Right lung (tissue), 5 donors: Measurements from ENCODE around the gene ZNHIT6. TPM values are rescaled to one million over a fixed set of nuclear protein-coding genes. Genes with fewer than 3 reads are reported as not detected.

Experiments
- DNase-seq, 2 donors: peaks; one replicate each; pipeline ENCODE4 v3.0.0-alpha.2; 2013
- polyA plus RNA-seq, 5 donors: library from polyadenylated mRNA; unstranded; fragments of 120-200 nt; gene quantifications; one replicate each; pipeline versions ENCODE4 v1.2.1 to v1.2.3, GENCODE V29; 2013; ENCODE audit warnings: inconsistent platforms in 1 of 5, low replicate concordance in 1 of 5; ENCODE audit not compliant: insufficient read length in 5 of 5, insufficient read depth in 1 of 5

The ZNHIT6 gene
- polyA plus RNA-seq, 5 donors = 24.4 to 33.1 (median 30.2) TPM

DNA sequence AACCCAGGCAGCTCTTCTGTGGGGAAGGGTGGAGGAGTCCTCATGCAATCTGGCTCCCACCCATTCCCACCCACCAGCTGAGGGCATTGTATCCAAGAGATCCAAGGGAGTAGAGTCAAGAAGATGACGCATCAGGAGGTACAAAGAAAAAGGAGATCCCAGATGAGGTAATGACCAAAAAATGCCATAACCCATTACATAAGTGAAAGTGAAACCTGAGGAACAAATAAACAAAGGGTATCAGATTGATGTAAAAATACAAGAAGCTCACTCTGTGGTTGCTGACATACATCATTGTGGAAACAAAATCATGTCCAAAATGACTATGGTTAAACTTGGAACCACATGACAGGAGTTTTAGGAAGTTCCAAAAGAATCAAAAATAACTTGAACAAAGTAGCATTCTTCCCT lies 85.2 kb downstream of the ZNHIT6 start:
- no peak for DNase-seq

DNA sequence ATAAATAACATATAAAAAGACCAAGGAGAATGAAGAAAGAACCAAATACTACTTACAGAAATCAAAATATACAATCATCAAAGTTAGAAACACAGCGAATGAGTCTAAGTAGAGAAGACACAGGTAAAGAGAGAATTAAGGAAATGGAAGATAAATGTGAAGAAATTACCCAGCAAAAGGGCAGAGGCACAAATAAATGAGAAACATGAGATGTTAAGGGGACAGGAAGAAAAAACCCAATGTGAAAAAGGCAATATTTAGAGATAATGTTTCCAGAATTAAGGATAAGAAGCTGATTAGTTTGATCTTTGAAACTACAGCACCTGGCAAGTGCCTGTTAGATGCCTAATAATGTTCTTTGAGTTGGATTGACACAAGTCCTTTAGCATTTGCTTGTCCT lies 86.8 kb downstream of the ZNHIT6 start:
- DNase-seq = no peak

DNA sequence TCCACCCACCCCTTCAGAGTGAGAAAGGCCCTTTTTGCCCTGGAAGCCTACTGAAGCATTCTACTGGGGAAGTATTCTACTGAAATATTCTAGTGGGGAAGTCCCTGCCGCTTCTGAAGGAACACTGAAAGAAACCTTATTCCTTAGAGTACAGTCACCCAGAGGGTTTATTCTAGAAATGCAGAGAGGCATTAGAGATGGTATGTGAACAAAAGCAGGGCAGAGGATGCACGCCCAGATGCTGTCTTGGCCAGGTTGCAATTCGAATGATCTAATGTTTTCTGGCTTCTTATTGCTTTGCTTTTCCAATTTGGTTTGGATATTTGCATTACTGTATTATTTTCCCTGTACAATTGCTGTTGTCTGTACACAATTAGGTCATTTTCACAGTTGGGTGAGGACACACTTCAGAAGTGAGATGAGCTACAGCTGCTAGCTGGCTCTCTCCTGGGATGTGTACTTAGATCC lies 90.6 kb downstream of the ZNHIT6 start:
- DNase-seq = no peak

GRCh38 chr1:85616736-85617135 lies 91.5 kb downstream of the ZNHIT6 start:
- no peak for DNase-seq

DNA sequence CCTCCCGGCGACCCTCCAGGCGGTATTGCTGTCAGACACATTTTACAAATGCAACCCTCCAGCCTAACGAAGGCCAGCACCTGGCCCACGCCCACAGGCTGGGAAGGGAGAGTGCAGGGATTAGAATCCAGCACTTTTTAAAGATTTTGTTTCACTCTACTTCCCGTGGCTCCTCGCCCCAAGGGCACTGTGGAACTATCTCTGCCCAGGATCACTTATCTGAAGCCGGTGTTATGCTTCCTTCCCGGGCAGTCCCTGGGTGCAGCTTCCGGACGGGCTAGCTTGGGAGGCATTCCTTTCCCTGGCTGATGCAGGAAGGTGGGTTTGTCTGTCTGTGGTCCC lies 91.9 kb downstream of the ZNHIT6 start:
- no peak for DNase-seq

DNA sequence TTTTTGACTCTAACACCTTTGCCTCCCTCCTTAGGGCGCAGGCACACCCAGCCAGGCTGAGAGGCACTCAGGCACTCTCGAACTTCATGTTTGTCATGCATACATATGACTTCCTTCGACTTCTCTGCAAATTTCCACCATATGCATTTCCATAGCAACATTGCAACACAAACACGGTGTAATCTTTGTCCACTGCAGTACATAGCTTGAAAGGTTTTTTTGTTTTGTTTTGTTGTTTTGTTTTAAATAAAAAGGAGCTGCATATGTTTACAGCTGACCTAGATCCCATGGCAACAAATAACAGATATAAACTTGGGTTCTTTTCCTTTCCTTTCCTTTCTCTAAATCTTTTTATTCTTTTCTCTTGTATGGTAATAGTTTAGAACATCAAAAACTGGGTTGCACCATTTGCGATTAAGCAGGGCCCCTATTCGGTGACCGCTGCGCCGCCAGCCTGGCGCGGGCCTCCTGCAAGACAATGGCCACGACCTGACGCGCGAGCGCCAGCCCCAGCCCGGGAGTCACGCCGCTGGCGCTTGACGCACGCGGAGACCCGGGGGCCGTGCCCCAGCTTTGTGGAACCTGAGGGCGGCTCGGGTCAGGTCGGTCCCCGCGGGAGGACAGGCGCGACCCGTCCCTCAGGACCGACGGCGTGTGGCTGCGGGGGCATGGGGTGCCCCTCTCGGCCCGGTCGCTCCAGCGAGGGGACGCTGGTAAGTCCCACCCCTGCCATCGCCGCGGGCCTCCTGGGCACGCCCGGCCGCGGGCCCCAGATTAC lies 92.5 kb downstream of the ZNHIT6 start:
- peak in 1 of 2 donors; percentile 26 for DNase-seq

DNA sequence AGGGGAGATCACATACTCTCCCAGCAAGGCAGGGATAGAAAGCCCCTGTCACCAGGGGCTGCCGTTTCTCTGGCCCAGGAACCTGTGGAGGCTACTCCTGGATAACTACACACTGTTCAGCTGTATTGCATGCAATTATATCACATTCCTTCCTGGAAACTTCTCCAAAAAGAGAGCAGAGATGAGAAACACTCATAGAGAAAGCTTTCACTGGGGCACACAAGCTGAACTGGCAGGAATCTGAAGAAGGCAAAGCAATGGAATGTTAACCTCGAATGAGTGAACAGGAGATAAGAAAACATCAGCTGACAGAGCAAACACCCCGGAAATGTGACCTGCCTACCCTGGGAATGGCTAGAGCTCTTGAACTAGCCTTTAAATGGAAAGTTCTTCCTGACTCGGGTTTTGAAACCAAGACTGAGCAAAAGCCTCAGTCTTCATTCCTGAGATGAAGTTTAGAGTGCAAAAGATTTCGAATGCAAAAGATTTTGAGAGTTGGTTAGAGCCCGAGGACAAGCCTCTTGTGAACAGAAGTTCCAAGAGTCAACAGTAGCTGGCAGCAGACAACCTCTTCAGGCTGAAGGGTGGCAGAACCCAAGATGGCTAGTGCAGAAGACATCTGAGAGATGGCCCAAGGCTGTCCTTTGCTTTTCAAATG lies 95.4 kb downstream of the ZNHIT6 start:
- DNase-seq = peak in 1 of 2 donors; percentile 23

- peak; percentile 77 to 80 for DNase-seq
Observed at GRCh38 chr1:85611856-85612255, 96.4 kb downstream of the ZNHIT6 start.

DNA sequence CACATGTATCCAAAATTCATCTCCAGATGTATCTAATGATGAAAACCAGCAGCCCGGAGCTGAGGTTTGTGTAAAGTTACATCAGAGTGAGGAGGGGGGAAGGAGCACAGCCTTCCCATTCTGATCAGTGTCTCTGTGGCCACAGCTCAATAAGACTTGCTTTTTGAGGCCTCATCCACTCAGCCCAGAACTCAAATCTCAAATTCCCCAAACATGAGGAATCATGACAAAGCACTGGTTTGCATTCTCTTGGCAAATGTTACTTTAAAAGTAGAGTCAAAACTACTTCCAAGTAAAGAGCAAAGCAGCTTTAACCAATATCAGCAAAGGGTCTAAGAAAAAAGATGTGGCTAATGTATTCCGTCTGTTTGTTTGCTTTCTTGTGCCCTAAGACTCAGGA lies 96.8 kb downstream of the ZNHIT6 start:
- no peak for DNase-seq

GRCh38 chr1:85609976-85610375 lies 98.3 kb downstream of the ZNHIT6 start:
- DNase-seq = no peak

DNA sequence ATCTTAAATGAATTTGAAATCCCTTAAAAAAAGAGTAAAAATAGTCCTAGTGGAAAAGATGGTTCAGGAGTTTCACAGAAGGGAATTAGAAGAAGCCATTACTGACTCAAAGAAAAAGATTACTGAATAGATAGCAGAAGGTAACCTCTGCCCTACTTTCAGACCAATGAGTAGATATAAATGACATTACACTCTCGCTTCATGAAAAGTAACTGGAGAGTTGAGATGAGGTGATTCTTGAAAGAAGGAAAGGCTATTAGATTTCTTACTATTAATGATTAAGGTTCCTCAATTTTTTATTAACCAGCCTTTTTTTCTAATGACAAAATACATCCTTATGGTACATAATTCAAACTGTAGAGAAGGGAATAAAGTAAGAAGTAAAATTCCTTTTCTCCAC lies 99.4 kb downstream of the ZNHIT6 start:
- no peak for DNase-seq

- DNase-seq = no peak
Observed at GRCh38 chr1:85607921-85608265, 100.3 kb downstream of the ZNHIT6 start.

DNA sequence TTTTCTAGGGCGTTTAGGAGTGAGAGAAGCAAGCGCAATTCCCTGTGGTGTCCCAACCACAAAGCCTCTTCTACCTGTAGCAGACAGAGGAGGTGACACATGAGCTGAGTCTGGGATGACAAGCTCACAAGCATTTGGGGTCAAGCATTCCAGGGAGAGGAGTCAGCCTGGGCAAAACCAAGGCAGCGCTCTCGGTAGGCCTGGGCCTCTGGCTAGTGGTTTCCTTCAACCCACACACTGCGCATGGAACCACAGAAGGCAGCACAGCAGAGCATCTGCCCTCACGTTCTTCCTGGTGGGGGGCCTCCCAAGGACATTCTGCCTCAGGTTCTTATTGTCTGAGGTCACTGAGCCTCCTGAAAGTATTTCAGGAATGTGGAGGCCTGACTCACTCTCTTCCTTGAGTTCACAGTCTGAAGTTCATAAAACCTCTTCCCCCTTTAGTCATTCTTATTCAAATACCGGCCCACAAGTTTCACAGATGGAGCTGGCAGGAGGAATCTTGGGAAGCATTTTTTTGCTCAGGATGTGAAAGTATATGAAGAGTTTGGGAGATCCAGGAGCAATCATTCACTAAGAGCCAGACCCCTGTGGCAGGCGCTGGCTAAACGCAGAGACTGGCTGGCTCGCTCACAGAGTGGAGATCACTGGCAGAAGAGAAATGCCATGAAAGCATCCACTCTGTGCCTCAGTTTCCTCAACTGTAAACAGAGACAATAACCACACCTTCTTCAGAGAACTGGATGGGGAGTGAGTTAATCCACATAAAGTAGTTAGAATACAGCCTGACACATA lies 100.9 kb downstream of the ZNHIT6 start:
- no peak for DNase-seq

DNA sequence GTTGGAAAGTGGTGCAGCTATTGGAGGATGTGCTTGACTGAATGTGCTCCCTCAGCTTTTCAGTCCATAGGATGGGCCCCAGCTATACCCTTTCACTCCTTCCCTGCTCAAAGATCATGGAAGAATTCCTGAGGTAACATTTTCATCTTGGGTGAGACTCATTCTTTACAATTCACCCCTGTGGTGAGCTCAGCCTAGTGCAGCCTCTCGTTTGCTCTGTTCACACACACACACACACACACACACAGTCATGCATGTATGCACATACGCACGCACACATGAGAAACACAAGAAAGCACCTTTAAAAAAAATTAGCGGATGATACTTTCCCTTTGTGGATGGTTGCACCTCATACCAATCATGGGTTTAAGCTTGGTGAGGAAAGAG lies 101.8 kb downstream of the ZNHIT6 start:
- no peak for DNase-seq

- DNase-seq = no peak
Observed at GRCh38 chr1:85605484-85606413, 102.5 kb downstream of the ZNHIT6 start.

GRCh38 chr1:85604298-85604997 lies 103.8 kb downstream of the ZNHIT6 start:
- DNase-seq = no peak

DNA sequence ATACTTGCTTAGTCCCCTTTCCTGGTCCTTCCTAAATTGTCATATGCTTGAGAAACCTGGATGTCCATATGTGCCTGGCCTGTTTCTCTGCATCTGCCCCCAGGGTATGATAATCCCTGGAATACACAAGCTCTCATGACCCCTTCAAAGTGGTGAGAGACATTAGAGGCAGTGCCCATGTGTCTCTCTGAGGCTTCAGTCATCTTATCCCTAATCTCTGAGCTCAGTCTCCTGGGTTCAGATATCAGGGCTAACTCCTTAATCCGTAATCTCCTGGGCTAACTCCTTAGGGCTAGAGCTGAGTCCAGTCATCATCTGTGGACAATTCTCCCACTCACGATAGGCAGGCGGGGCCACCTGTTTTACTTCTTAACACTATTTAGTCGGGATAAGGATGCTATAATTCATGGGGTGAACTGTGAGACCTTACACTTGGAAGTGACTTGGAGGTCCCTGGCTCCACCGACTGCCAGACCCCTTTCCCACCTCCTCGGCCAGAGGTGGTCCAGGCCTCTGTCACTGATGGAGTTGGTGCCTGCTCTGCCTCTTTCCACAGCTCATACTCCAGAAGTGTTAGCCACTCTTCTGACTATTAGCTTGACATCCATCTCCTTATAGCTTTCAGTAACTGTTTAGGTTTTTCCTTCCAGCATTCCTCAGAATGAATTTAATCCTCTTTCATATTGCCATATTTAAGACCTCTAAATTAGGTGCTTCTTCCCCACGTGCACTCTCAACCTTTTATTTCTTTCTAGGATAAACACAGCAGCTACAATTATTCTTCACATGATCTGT lies 105.0 kb downstream of the ZNHIT6 start:
- DNase-seq = no peak

DNA sequence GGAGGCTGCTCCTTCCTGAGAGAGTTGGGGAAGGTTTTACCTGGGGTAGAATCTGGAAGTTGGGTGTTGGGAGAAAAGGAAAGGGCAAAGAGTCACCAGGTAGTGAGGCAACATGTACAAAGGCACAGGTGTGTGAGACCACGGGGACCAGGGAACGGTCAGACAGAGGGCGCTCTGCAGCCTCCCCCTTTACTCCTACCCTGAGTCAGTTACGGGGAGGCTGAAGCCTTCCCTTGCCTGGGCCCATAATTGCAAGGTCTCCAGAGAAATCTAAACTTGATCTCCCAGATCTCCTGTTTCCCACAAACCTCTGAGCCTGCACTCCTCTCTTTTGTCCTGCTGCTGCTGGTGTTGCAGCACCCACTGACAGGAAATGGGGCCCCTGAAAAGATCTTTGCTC lies 105.7 kb downstream of the ZNHIT6 start:
- no peak for DNase-seq

DNA sequence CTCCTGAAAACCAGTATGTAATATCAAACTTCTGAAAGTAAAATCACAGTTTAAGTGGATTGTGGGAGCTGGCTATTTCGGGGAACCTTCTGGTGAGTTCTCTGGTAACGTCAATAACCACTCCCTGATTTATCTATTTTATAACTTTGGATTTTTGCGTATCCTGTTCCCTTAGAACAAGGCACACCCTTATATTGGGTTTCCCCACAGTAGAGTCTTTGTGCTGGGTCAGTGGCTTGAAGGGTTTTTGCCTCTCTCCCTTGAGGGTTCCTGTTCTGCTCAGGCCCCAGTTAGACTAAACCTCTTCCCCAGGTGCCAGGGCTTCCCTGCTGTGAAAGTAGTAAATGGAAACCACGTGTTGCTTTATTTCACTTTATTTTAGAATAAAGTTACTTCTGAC lies 106.3 kb downstream of the ZNHIT6 start:
- DNase-seq = no peak

GRCh38 chr1:85599681-85600080 lies 108.6 kb downstream of the ZNHIT6 start:
- no peak for DNase-seq
